Thoracic aorta (tissue), 2 donors: ENCODE measurements around the gene CDC42SE2. TPM values are rescaled to one million over a fixed set of nuclear protein-coding genes. Genes with fewer than 3 reads are reported as not detected.
"Not testable (repeated sequence)": the region's sequence is repeated elsewhere in the genome, so short reads cannot be mapped to it uniquely, and the experiment has no call there.

Experiments used
- ATAC-seq: fragments of 150-250 bp; one replicate; pipeline ENCODE4 v1.8.0; 2017; ENCODE audit warnings: low read depth; ENCODE audit not compliant: insufficient number of reproducible peaks, low FRiP score
- DNase-seq: peaks from one replicate; pipeline ENCODE4 v3.0.0-alpha.2; 2020; ENCODE audit warnings: low spot score
- H3K27ac ChIP-seq, 2 donors: fragments of 200-600 bp; sonication (generic); 1 replicate in 1 of 2; 2 replicates in 1 of 2; pipeline ENCODE4 v1.5.1; 2016; ENCODE audit warnings: mild to moderate bottlenecking in 2 of 2, moderate library complexity in 2 of 2
- H3K27me3 ChIP-seq: fragments of 200-600 bp; sonication (generic); replicated peaks from 2 replicates; pipeline ENCODE4 v1.6.0; 2016; ENCODE audit warnings: mild to moderate bottlenecking; ENCODE audit not compliant: insufficient read depth
- H3K36me3 ChIP-seq: fragments of 200-600 bp; sonication (generic); one replicate; pipeline ENCODE4 v1.5.1; 2016
- H3K4me1 ChIP-seq, 2 donors: fragments of 200-600 bp; sonication (generic); 1 replicate in 1 of 2; 2 replicates in 1 of 2; pipeline versions ENCODE4 v1.5.1 to v1.6.0; 2016; ENCODE audit warnings: low read depth in 2 of 2, mild to moderate bottlenecking in 1 of 2; ENCODE audit not compliant: control insufficient read depth in 1 of 2
- H3K4me3 ChIP-seq: fragments of 200-600 bp; sonication (generic); 2 replicates; pipeline ENCODE4 v1.5.1; 2016; ENCODE audit warnings: mild to moderate bottlenecking
- H3K9me3 ChIP-seq: fragments of 200-600 bp; sonication (generic); 2 replicates; pipeline ENCODE4 v1.5.1; 2016
- total RNA-seq, 2 donors: library from RNA; depleted of rRNA; stranded (reverse); fragments of >200 nt; gene quantifications; one replicate each; pipeline versions ENCODE4 v1.1.0 to v1.2.3, GENCODE V29; 2016
- TF ChIP-seq, protein P1 (sequence below): fragments of 200-600 bp; sonication (generic); IDR thresholded peaks from one replicate; pipeline ENCODE4 v1.5.1; 2019; ENCODE audit warnings: antibody characterized with exemption

The CDC42SE2 gene
- total RNA-seq, 2 donors from 2014 or later: 20.3 to 38.0 TPM

DNA sequence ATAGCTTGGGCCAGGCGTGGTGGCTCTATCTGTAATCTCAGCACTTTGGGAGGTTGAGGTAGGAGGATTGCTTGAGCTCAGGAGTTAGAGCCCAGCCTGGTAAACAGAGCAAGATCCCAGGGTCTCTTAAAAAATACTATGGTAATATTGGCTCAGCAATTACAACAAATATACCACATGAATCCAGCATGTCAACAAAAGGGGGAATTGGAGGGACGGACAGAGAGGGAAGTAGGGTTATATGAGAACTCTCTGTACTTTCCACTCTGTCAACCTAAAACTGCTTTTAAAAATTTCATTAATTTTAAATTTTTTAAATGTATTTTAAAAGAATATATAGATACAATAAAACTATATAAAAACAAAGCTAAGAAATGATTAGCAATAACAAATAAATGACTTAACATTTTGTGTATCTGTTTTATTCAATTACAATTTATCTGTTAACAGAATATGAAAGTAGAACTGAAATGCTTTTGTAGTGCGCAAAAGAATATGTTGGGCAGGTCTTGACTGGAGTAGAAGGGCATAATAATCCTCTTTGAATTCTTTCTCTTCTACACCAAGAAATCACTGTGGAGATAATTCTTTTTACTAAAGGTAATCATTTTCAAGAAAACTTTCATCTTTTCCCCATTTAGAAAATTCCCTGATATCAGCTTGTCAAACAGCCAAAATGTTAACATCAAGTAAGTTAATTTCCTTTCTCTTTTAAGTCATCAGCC is 12.9 kb upstream of the CDC42SE2 start:
- Histone ChIP-seq H3K36me3 (no peaks in the 10 kb centered on the region), H3K27ac (no peak overlapping the region), H3K27me3 (no peaks in the 10 kb centered on the region), H3K9me3 (peaks cover 10% of the 10 kb centered on the region), H3K4me1 (no peaks in the 10 kb centered on the region), H3K4me3 (no peak overlapping the region)
- no peak for DNase-seq
- no peak for ATAC-seq
- TF ChIP-seq, protein P1, sequence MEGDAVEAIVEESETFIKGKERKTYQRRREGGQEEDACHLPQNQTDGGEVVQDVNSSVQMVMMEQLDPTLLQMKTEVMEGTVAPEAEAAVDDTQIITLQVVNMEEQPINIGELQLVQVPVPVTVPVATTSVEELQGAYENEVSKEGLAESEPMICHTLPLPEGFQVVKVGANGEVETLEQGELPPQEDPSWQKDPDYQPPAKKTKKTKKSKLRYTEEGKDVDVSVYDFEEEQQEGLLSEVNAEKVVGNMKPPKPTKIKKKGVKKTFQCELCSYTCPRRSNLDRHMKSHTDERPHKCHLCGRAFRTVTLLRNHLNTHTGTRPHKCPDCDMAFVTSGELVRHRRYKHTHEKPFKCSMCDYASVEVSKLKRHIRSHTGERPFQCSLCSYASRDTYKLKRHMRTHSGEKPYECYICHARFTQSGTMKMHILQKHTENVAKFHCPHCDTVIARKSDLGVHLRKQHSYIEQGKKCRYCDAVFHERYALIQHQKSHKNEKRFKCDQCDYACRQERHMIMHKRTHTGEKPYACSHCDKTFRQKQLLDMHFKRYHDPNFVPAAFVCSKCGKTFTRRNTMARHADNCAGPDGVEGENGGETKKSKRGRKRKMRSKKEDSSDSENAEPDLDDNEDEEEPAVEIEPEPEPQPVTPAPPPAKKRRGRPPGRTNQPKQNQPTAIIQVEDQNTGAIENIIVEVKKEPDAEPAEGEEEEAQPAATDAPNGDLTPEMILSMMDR: no peak

DNA sequence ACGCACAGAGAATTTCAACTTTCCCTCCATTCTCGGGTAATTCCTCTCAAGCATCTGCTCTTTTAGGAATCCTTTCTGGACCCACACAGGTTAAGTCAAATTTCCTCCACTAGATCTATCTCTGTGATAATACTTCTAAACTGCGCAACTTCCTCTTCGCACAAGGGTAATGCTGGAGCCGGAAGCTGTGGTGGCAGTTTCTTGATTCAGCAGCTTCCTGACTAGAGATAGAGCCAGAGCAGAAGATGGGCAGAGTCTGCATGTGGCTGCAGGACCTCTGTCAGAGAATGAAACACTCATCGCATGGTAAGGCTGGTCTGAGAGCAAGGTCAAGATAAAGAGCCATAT is 11.1 kb upstream of the CDC42SE2 start:
- no peak overlapping the region for H3K27ac ChIP-seq
- TF ChIP-seq, protein P1: no peak
- H3K4me1 ChIP-seq: no peaks in the 10 kb centered on the region
- DNase-seq (no peak), ATAC-seq (no peak)
- no peaks in the 10 kb centered on the region for H3K9me3 ChIP-seq
- no peaks in the 10 kb centered on the region for H3K36me3 ChIP-seq
- H3K4me3 ChIP-seq: peak overlapping the region; percentile 10
- no peaks in the 10 kb centered on the region for H3K27me3 ChIP-seq

DNA sequence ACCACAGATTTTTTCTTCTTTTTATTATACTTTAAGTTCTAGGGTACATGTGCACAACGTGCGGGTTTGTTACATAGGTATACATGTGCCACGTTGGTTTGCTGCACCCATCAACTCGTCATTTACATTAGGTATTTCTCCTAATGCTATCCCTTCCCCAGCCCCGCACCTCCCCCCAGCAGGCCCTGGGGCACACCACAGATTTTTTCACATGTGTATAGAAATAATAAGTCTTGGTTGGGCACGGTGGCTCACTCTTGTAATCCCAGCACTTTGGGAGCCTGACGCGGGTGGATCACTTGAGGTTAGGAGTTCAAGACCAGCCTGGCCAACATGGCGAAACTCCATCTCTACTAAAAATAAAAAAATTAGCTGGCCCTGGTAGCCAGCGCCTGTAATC is 9.8 kb upstream of the CDC42SE2 start:
- not testable (repeated sequence) for H3K4me3 ChIP-seq, ATAC-seq, H3K27ac ChIP-seq, H3K4me1 ChIP-seq, H3K27me3 ChIP-seq, H3K9me3 ChIP-seq, H3K36me3 ChIP-seq, DNase-seq

DNA sequence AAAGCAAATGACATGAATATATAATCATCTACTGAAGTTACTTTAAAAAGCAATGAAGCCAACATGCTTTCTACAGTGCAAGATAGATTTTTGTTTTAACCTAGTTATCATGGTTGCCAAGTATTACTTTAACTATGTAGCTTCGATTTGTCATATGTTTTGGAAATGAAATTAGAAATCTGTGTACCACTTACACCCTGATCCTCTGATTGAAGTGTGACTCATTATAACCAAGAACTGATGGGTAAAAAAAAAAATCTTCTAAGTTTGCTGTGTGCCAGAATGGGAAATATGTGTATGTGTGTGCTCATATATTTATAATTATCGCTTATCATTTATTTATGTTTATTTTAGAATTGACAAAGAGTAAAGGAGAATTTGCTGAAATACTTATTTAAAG is 9.1 kb upstream of the CDC42SE2 start:
- H3K9me3 ChIP-seq: no peaks in the 10 kb centered on the region
- H3K4me3 ChIP-seq: no peak overlapping the region
- ATAC-seq (no peak), DNase-seq (no peak)
- H3K27ac ChIP-seq: no peak overlapping the region
- H3K27me3 ChIP-seq: no peaks in the 10 kb centered on the region
- H3K4me1 ChIP-seq: no peaks in the 10 kb centered on the region
- no peaks in the 10 kb centered on the region for H3K36me3 ChIP-seq
- TF ChIP-seq, protein P1: no peak

DNA sequence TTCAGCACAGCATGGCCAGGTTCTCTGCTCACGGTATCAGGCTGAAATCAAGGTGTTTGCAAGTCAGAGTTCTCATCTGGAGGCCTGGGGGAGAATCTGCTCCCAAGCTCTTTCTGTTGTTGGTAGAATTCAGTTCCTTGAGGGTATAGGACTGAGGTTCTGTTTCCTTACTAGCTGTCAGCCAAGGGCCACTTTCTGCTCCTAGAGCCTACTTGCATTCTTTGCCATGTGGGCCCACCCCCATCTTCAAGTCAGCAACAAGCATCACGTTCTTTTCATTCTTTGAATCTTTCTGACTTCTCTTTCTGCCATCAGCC is 7.4 kb upstream of the CDC42SE2 start:
- Histone ChIP-seq H3K9me3 (no peaks in the 10 kb centered on the region), H3K36me3 (no peaks in the 10 kb centered on the region), H3K27me3 (no peaks in the 10 kb centered on the region), H3K27ac (no peak overlapping the region), H3K4me1 (peaks cover 0 to 6% of the 10 kb centered on the region in 2 donors), H3K4me3 (no peak overlapping the region)
- ATAC-seq (no peak), DNase-seq (no peak)
- TF ChIP-seq, protein P1: no peak

DNA sequence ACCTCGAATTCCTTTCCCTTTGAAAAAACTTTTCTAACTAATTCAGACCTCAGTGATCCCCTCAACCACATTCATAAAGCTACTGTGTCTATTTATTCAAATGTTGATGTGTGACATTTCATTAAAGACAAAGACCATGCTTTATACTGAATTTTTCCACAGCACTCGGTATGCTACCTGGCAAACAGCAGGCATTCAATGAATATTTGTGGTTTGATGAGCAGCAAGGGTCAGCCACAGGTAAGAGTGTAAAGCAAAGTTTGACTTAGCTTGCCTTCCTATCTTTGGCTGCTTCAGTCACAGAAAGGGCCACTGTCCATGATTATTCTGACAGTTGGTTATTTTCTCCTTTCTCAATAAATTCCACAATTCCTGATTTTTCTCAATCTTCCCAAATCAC is 5.1 kb upstream of the CDC42SE2 start:
- ATAC-seq: no peak
- Histone ChIP-seq H3K4me3 (no peak overlapping the region), H3K27ac (no peak overlapping the region), H3K9me3 (no peaks in the 10 kb centered on the region), H3K27me3 (no peaks in the 10 kb centered on the region), H3K4me1 (peaks cover 4 to 12% of the 10 kb centered on the region in 2 donors), H3K36me3 (no peaks in the 10 kb centered on the region)
- TF ChIP-seq, protein P1: no peak
- DNase-seq: no peak
